HEK293 (cell line): ENCODE measurements around the gene CAPN7.
A peak's percentile ranks its signal among the peaks of the same experiment; 100 is the strongest.

ENCODE experiments used
- CTCF ChIA-PET: fragments of 350-600 bp; formaldehyde crosslinking; extraction: SDS; loops from one replicate; lab custom pipeline; 2021; ENCODE audit warnings: antibody characterized with exemption; lab: Yijun Ruan, JAX
- POLR2A ChIA-PET: fragments of 300-600 bp; formaldehyde crosslinking; extraction: SDS; loops from one replicate; lab custom pipeline; 2020; ENCODE audit warnings: antibody characterized with exemption, inconsistent platforms; lab: Yijun Ruan, JAX
- H3K27ac ChIP-seq: fragments of 200-500 bp; sonication (Bioruptor generic); 2 replicates; pipeline ENCODE4 v1.5.1; 2014; ENCODE audit warnings: low read depth, low read length, control low read depth, inconsistent platforms; ENCODE audit errors: extremely low read depth
- H3K36me3 ChIP-seq, 2 experiments: fragments of 200-500 bp in 1 of 2; sonication (Bioruptor generic) in 1 of 2; 1 replicate in 1 of 2; 2 replicates in 1 of 2; pipeline ENCODE4 v1.5.1; 2014 to 2017; ENCODE audit warnings: inconsistent platforms in 2 of 2, low read length in 2 of 2; ENCODE audit not compliant: control insufficient read depth in 2 of 2, insufficient read depth in 1 of 2
- H3K4me1 ChIP-seq: fragments of 200-500 bp; sonication (Bioruptor generic); 2 replicates; pipeline ENCODE4 v1.5.1; 2014; ENCODE audit warnings: mild to moderate bottlenecking, low read length, inconsistent platforms; ENCODE audit not compliant: control insufficient read depth, insufficient read depth
- H3K4me3 ChIP-seq: 2 replicates; pipeline ENCODE4 v1.5.1; 2011; ENCODE audit warnings: low read depth, mild to moderate bottlenecking, control low read depth, low read length, moderate library complexity
- H3K9me3 ChIP-seq: fragments of 200-500 bp; sonication (Bioruptor generic); 2 replicates; pipeline ENCODE4 v1.5.1; 2014; ENCODE audit warnings: low read depth, low read length, inconsistent platforms; ENCODE audit not compliant: control insufficient read depth, insufficient read depth
- BCL11A ChIP-seq: fragments of 450-650 bp; formaldehyde crosslinking; IDR thresholded peaks from 2 replicates; pipeline ENCODE4 v1.5.1; 2016; ENCODE audit warnings: low read depth, missing biosample characterization, missing genetic modification characterization
- GLIS1 ChIP-seq: fragments of 450-650 bp; formaldehyde crosslinking; IDR thresholded peaks from 2 replicates; pipeline ENCODE4 v1.5.1; 2016; ENCODE audit warnings: missing biosample characterization, missing genetic modification characterization
- KLF8 ChIP-seq: fragments of 450-650 bp; formaldehyde crosslinking; IDR thresholded peaks from 2 replicates; pipeline ENCODE4 v1.5.1; 2016; ENCODE audit warnings: missing biosample characterization, missing genetic modification characterization
- MYNN ChIP-seq: fragments of 450-650 bp; formaldehyde crosslinking; IDR thresholded peaks from 2 replicates; pipeline ENCODE4 v1.5.1; 2016; ENCODE audit warnings: missing biosample characterization, missing genetic modification characterization, borderline replicate concordance
- TCF7L2 ChIP-seq: IDR thresholded peaks from 2 replicates; pipeline ENCODE4 v1.6.1; 2011; ENCODE audit warnings: low read depth, mild to moderate bottlenecking, inconsistent platforms, low read length, moderate library complexity, borderline replicate concordance
- ZIC2 ChIP-seq: fragments of 450-650 bp; formaldehyde crosslinking; IDR thresholded peaks from 2 replicates; pipeline ENCODE4 v1.5.1; 2016; ENCODE audit warnings: missing biosample characterization, missing genetic modification characterization
- ZNF132 ChIP-seq: fragments of 450-650 bp; formaldehyde crosslinking; IDR thresholded peaks from 2 replicates; pipeline ENCODE4 v1.5.1; 2017; ENCODE audit warnings: missing biosample characterization, missing genetic modification characterization, borderline replicate concordance
- ZNF138 ChIP-seq: fragments of 450-650 bp; formaldehyde crosslinking; IDR thresholded peaks from 2 replicates; pipeline ENCODE4 v1.5.1; 2016; ENCODE audit warnings: missing biosample characterization, missing genetic modification characterization, borderline replicate concordance
- ZNF18 ChIP-seq: fragments of 450-650 bp; formaldehyde crosslinking; IDR thresholded peaks from 2 replicates; pipeline ENCODE4 v1.5.1; 2016; ENCODE audit warnings: missing biosample characterization, missing genetic modification characterization
- ZNF239 ChIP-seq: fragments of 450-650 bp; formaldehyde crosslinking; IDR thresholded peaks from 2 replicates; pipeline ENCODE4 v1.5.1; 2016; ENCODE audit warnings: missing biosample characterization, missing genetic modification characterization
- ZNF302 ChIP-seq: fragments of 450-650 bp; formaldehyde crosslinking; IDR thresholded peaks from 2 replicates; pipeline ENCODE4 v1.5.1; 2016; ENCODE audit warnings: missing biosample characterization, missing genetic modification characterization, low read depth
- ZNF362 ChIP-seq: fragments of 450-650 bp; formaldehyde crosslinking; IDR thresholded peaks from 2 replicates; pipeline ENCODE4 v1.5.1; 2016; ENCODE audit warnings: missing biosample characterization, missing genetic modification characterization
- ZNF514 ChIP-seq: fragments of 450-650 bp; formaldehyde crosslinking; IDR thresholded peaks from 2 replicates; pipeline ENCODE4 v1.5.1; 2016; ENCODE audit warnings: missing biosample characterization, missing genetic modification characterization
- ZNF530 ChIP-seq: fragments of 450-650 bp; formaldehyde crosslinking; IDR thresholded peaks from 2 replicates; pipeline ENCODE4 v1.5.1; 2016; ENCODE audit warnings: low read depth, missing biosample characterization, missing genetic modification characterization
- ZNF623 ChIP-seq: fragments of 450-650 bp; formaldehyde crosslinking; IDR thresholded peaks from 2 replicates; pipeline ENCODE4 v1.5.1; 2016; ENCODE audit warnings: missing biosample characterization, missing genetic modification characterization
- ZNF626 ChIP-seq: fragments of 450-650 bp; sonication (Bioruptor Pico); formaldehyde crosslinking; IDR thresholded peaks from 2 replicates; pipeline ENCODE4 v1.5.1; 2018; ENCODE audit warnings: missing biosample characterization, missing genetic modification characterization, inconsistent platforms
- ZNF837 ChIP-seq: fragments of 450-650 bp; formaldehyde crosslinking; IDR thresholded peaks from 2 replicates; pipeline ENCODE4 v1.5.1; 2016; ENCODE audit warnings: missing biosample characterization, missing genetic modification characterization
- ZSCAN23 ChIP-seq: fragments of 450-650 bp; formaldehyde crosslinking; IDR thresholded peaks from 2 replicates; pipeline ENCODE4 v1.5.1; 2016; ENCODE audit warnings: missing biosample characterization, missing genetic modification characterization
- TF ChIP-seq, protein P1 (sequence below): fragments of 450-650 bp; formaldehyde crosslinking; IDR thresholded peaks from 2 replicates; pipeline ENCODE4 v1.5.1; 2016; ENCODE audit warnings: missing biosample characterization, missing genetic modification characterization, low read depth
- TF ChIP-seq, protein P2 (sequence below): fragments of 450-650 bp; formaldehyde crosslinking; IDR thresholded peaks from 2 replicates; pipeline ENCODE4 v1.5.1; 2016; ENCODE audit warnings: missing biosample characterization, missing genetic modification characterization
- TF ChIP-seq, protein P3 (sequence below): fragments of 450-650 bp; formaldehyde crosslinking; IDR thresholded peaks from 2 replicates; pipeline ENCODE4 v1.5.1; 2016; ENCODE audit warnings: missing biosample characterization, missing genetic modification characterization

The CAPN7 gene

GRCh38 chr3:15276028-15276724, 70.1 kb downstream of the CAPN7 start:
- no peak overlapping the region for H3K4me3 ChIP-seq
- POLR2A ChIA-PET: no interaction called here
- H3K4me1 ChIP-seq: no peaks in the 10 kb centered on the region
- CTCF ChIA-PET: interaction anchor here (0.5 to 2.4 kb wide), 4 partner anchors 8 to 129 kb away, joined by 6 to 11 read pairs (median 6); partner anchors contain the start of gene SH3BP5
- H3K36me3 ChIP-seq: no peaks in the 10 kb centered on the region
- no peak overlapping the region for H3K27ac ChIP-seq
- no peaks in the 10 kb centered on the region for H3K9me3 ChIP-seq
- TF ChIP-seq ZIC2 (peak; percentile 27; the same call in 1 of the 2 replicates), ZNF530 (no peak), ZNF837 (tag by site-specific recombination) (no peak), MYNN (no peak), ZNF626 (tag by site-specific recombination) (no peak), GLIS1 (tag by site-specific recombination) (peak; percentile 55), BCL11A (tag by site-specific recombination) (no peak)

DNA sequence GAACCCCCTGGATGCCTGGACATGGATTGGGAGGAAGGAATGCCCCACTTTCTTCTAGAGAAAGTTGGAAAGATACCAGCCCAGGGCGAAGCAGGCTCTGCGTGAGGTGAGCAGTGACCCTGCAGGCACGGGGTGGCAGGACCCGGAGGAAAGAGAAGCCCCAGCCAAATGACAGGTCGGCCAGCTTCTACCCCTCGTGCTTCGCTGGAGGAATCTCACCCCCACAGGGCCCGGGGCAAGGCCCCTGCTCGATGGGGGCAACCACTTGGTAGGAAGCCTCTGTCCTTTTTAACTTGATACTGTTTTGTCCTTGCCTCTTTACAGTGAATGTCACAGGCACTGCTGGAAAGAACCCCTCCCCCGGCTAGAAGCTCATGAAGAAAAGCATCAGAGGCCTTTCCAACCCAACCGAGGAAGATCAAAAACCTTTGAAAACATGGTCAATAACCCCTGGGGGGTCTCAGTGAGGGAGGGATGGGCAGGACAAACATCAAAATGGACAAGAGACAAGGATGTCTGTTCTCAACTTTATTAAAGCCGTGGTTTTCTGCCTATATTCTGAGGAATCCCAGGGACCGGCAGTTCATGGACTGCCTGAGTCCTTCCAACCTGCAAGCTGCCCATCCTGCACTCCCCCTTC, 71.9 kb downstream of the CAPN7 start:
- ChIA-PET POLR2A (no interaction called here), CTCF (interaction anchor here (0.6 to 1.8 kb wide), 3 partner anchors 10 to 74 kb away, joined by 3 to 11 read pairs (median 11); no protein-coding TSS in a partner anchor)
- TF ChIP-seq, protein P1, sequence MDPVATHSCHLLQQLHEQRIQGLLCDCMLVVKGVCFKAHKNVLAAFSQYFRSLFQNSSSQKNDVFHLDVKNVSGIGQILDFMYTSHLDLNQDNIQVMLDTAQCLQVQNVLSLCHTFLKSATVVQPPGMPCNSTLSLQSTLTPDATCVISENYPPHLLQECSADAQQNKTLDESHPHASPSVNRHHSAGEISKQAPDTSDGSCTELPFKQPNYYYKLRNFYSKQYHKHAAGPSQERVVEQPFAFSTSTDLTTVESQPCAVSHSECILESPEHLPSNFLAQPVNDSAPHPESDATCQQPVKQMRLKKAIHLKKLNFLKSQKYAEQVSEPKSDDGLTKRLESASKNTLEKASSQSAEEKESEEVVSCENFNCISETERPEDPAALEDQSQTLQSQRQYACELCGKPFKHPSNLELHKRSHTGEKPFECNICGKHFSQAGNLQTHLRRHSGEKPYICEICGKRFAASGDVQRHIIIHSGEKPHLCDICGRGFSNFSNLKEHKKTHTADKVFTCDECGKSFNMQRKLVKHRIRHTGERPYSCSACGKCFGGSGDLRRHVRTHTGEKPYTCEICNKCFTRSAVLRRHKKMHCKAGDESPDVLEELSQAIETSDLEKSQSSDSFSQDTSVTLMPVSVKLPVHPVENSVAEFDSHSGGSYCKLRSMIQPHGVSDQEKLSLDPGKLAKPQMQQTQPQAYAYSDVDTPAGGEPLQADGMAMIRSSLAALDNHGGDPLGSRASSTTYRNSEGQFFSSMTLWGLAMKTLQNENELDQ: no peak
- TF ChIP-seq ZNF132 (no peak), ZNF138 (tag by site-specific recombination) (no peak), ZNF239 (tag by site-specific recombination) (no peak), ZNF514 (tag by site-specific recombination) (no peak), KLF8 (tag by site-specific recombination) (no peak), TCF7L2 (no peak), ZNF623 (tag by site-specific recombination) (no peak), ZNF302 (tag by site-specific recombination) (no peak), ZNF18 (no peak), ZSCAN23 (tag by site-specific recombination) (no peak), ZNF362 (tag by site-specific recombination) (no peak)
- TF ChIP-seq, protein P2, sequence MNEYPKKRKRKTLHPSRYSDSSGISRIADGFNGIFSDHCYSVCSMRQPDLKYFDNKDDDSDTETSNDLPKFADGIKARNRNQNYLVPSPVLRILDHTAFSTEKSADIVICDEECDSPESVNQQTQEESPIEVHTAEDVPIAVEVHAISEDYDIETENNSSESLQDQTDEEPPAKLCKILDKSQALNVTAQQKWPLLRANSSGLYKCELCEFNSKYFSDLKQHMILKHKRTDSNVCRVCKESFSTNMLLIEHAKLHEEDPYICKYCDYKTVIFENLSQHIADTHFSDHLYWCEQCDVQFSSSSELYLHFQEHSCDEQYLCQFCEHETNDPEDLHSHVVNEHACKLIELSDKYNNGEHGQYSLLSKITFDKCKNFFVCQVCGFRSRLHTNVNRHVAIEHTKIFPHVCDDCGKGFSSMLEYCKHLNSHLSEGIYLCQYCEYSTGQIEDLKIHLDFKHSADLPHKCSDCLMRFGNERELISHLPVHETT (tag by site-specific recombination): no peak
- TF ChIP-seq, protein P3, sequence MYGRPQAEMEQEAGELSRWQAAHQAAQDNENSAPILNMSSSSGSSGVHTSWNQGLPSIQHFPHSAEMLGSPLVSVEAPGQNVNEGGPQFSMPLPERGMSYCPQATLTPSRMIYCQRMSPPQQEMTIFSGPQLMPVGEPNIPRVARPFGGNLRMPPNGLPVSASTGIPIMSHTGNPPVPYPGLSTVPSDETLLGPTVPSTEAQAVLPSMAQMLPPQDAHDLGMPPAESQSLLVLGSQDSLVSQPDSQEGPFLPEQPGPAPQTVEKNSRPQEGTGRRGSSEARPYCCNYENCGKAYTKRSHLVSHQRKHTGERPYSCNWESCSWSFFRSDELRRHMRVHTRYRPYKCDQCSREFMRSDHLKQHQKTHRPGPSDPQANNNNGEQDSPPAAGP (tag by site-specific recombination): no peak
- H3K4me3 ChIP-seq: no peak overlapping the region
- no peaks in the 10 kb centered on the region for H3K4me1 ChIP-seq
- H3K36me3 ChIP-seq: no peaks in the 10 kb centered on the region
- no peak overlapping the region for H3K27ac ChIP-seq
- H3K9me3 ChIP-seq: no peaks in the 10 kb centered on the region
